Stimulated activated CD8-positive, alpha-beta memory T cell treated with anti-CD3 and anti-CD28 coated beads, Interleukin-2, amount 100 ng/mL, for 48 hours (primary cell): ENCODE results near the gene CHERP.
"Not testable (repeated sequence)": the region's sequence is repeated elsewhere in the genome, so short reads cannot be mapped to it uniquely, and the experiment has no call there.

Experiments
- DNase-seq, 2 donors: peaks; one replicate each; pipeline ENCODE4 v3.0.0-alpha.2; 2020; ENCODE audit warnings: low read depth in 2 of 2

CHERP gene

DNA sequence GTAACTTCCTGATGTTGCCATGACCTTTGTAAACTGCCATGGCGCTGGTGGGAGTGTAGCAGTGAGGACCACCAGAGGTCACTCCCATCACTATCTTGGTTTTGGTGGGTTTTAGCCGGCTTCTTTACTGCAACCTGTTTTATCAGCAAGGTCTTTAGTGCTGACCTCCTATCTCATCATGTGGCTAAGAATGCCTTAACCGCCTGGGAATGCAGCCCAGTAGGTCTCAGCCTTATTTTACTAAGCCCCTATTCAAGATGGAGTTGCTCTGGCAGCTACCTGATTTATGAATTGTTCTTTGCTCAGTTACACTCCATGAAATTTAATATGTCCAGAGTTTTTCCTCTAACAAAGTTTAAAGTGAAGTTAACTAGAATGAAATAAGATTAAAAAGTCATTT lies 65.8 kb downstream of the CHERP start:
- DNase-seq, result no peak

DNA sequence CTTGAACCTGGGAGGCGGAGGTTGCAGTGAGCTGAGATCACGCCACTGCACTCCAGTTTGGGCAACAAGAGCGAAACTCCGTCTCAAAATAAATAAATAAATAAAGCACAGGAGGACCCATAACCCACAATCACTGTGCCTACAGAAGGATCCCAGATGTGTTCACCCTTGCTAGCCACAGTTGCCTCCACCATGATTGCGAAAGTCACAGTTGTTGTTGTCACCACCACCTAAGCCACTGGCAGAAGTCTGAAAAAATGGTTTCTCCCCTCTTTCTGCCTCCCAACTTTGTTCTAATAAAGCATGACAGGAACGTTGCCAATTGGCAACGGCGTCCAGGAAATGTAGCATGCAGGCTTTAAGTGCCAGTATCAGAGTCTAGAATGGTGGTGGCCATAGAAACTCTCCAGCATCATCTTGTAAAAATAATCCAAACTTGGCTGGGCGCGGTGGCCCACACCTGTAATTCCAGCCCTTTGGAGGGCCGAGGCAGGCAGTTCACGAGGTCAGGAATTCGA lies 68.3 kb downstream of the CHERP start:
- DNase-seq, result no peak

DNA sequence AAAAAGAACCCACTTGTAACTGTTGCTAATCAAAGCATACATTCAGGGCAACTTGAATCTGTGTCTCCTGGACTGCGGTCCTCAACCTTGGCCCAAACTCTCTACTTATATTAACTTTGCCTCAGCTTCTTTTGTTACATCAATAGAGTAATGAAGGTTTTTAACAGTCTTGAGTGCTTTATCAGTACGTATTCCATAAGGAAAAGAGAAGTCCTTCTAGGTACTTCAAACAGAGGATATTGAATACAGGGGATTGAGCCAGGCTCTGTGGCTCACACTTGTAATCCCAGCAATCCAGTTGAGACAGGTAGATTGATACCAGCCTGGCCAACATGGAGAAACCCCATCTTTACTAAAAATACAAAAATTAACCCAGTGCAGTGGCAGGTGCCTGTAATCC lies 69.2 kb downstream of the CHERP start:
- no peak for DNase-seq

DNA sequence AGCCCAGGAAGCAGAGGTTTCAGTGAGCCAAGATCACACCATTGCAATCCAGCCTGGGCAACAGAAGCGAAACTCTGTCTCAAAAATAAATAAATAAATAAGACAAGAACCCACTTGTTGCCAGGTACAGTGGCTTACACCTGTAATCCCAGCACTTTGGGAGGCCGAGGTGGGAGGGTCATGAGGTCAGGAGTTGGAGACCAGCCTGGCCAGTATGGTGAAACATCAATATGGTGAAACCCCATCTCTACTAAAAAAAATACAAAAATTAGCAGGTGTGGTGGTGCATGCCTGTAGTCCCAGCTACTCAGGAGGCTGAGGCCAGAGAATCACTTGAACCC lies 69.7 kb downstream of the CHERP start:
- DNase-seq, result not testable (repeated sequence)

DNA sequence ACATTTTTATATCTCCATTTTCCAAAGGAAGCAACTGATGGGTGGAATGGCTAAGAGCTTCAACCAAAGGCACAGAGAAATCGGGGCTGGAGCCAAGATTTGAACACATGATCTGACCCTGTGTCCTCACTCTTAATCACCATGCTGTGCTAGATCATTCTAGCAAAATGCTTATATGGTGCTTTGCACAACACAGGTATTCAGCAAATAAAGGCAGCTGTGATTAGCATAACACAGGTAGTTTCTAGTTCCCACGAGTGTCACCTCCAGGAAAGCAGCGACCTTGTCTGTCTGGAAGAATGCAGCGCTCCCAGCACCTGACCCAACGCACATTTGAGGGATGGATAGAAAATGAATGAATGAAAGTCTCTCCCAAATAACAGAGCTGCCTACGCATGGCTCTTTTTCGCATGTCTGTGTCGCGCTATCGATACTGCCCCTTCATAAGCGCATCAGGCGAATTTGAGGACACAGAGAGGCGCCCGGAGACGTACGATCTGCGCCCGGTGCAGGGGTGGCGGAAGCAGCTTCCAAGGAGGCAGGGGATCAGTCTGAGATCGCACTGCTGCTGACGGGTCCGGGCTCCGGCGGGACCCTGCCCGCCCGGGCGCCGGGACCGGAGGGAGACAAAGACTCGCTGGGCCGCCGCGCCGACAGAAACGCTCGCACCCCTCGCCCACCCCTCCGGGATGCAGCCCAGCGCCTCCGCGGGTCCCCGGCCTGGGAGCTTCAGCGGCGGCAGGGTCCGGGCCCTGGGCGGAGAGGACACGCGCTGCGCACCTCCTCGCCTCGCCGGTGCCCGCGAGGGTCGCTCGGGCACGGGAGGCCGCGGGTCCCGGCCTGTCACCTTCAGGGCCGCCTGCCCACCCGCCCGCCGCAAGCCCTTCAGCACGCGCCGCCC lies 71.1 kb downstream of the CHERP start:
- DNase-seq, result peak; percentile 10 to 14

DNA sequence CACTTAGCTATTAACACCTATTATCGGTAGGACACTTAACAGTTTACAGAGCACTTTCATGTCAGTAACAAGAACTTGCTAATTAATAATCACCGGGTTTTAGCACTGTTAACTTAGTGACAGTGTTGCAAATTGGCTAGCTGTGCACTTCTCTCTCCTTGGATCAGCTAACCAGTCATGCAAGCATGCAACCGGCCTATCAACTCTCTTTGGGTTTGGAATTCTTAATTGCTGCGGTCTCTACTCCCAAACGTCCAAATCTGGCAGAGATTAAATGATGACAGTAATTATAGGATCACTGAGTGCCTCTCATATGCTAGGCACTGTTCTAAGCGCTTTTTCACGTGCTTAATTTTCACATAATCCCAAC lies 71.7 kb downstream of the CHERP start:
- no peak for DNase-seq
